Panc1 (cell line): Measurements from ENCODE around the gene ATXN7L3.

Experiments
- TF ChIP-seq, protein P1 (sequence below): fragments of 450-650 bp; IDR thresholded peaks from 2 replicates; pipeline ENCODE4 v1.5.1; 2017; ENCODE audit warnings: mild to moderate bottlenecking
- TF ChIP-seq, protein P2 (sequence below), 2 experiments: IDR thresholded peaks; 2 replicates each; pipeline ENCODE4 v1.6.1; 2011 to 2012; ENCODE audit warnings: low read depth in 2 of 2, control low read depth in 1 of 2, low read length in 1 of 2, mild to moderate bottlenecking in 1 of 2, moderate library complexity in 1 of 2; ENCODE audit not compliant: insufficient read depth in 1 of 2

GRCh38 chr17:44183024-44183423, 16.7 kb downstream of the ATXN7L3 start:
- TF ChIP-seq, protein P1, sequence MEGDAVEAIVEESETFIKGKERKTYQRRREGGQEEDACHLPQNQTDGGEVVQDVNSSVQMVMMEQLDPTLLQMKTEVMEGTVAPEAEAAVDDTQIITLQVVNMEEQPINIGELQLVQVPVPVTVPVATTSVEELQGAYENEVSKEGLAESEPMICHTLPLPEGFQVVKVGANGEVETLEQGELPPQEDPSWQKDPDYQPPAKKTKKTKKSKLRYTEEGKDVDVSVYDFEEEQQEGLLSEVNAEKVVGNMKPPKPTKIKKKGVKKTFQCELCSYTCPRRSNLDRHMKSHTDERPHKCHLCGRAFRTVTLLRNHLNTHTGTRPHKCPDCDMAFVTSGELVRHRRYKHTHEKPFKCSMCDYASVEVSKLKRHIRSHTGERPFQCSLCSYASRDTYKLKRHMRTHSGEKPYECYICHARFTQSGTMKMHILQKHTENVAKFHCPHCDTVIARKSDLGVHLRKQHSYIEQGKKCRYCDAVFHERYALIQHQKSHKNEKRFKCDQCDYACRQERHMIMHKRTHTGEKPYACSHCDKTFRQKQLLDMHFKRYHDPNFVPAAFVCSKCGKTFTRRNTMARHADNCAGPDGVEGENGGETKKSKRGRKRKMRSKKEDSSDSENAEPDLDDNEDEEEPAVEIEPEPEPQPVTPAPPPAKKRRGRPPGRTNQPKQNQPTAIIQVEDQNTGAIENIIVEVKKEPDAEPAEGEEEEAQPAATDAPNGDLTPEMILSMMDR = no peak
- TF ChIP-seq, protein P2, sequence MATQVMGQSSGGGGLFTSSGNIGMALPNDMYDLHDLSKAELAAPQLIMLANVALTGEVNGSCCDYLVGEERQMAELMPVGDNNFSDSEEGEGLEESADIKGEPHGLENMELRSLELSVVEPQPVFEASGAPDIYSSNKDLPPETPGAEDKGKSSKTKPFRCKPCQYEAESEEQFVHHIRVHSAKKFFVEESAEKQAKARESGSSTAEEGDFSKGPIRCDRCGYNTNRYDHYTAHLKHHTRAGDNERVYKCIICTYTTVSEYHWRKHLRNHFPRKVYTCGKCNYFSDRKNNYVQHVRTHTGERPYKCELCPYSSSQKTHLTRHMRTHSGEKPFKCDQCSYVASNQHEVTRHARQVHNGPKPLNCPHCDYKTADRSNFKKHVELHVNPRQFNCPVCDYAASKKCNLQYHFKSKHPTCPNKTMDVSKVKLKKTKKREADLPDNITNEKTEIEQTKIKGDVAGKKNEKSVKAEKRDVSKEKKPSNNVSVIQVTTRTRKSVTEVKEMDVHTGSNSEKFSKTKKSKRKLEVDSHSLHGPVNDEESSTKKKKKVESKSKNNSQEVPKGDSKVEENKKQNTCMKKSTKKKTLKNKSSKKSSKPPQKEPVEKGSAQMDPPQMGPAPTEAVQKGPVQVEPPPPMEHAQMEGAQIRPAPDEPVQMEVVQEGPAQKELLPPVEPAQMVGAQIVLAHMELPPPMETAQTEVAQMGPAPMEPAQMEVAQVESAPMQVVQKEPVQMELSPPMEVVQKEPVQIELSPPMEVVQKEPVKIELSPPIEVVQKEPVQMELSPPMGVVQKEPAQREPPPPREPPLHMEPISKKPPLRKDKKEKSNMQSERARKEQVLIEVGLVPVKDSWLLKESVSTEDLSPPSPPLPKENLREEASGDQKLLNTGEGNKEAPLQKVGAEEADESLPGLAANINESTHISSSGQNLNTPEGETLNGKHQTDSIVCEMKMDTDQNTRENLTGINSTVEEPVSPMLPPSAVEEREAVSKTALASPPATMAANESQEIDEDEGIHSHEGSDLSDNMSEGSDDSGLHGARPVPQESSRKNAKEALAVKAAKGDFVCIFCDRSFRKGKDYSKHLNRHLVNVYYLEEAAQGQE (IDR thresholded peaks at IDR 0.05; ENCODE audit: insufficient read depth in 1 of 2, low read depth in 2 of 2, low read length in 1 of 2) = no peak
